HepG2 (cell line): ENCODE results near the gene NPAS2. TPM values are rescaled to one million over a fixed set of nuclear protein-coding genes. Genes with fewer than 3 reads are reported as not detected.

Source experiments
- AGO1 ChIP-seq: fragments of 200-400 bp; formaldehyde crosslinking; IDR thresholded peaks from 2 replicates; pipeline ENCODE4 v1.6.1; 2017; ENCODE audit warnings: mild to moderate bottlenecking, low read depth, low read length, moderate library complexity; ENCODE audit not compliant: poor library complexity, severe bottlenecking
- NR2F6 ChIP-seq, 2 experiments: IDR thresholded peaks; 2 replicates each; pipeline ENCODE4 v1.6.1; 2016; ENCODE audit warnings: antibody characterized with exemption in 1 of 2, mild to moderate bottlenecking in 1 of 2
- POLR2A ChIP-seq, 2 experiments: IDR thresholded peaks; 2 replicates each; pipeline ENCODE4 v1.6.1; 2011; ENCODE audit warnings: low read depth in 2 of 2, low read length in 2 of 2, mild to moderate bottlenecking in 1 of 2, moderate library complexity in 1 of 2; ENCODE audit not compliant: insufficient read depth in 1 of 2
- PRMT3 ChIP-seq: sonication (generic); formaldehyde crosslinking; IDR thresholded peaks from 2 replicates; pipeline ENCODE4 v1.8.1; 2022; ENCODE audit warnings: low read depth, mild to moderate bottlenecking, moderate library complexity, missing genetic modification reagents, borderline replicate concordance
- SRSF4 ChIP-seq: fragments of 200-400 bp; formaldehyde crosslinking; IDR thresholded peaks from one replicate; pipeline ENCODE4 v1.6.1; 2018; ENCODE audit warnings: mild to moderate bottlenecking, low read depth, low read length, moderate library complexity; ENCODE audit not compliant: poor library complexity, severe bottlenecking
- ZFP37 ChIP-seq: sonication (generic); formaldehyde crosslinking; IDR thresholded peaks from 2 replicates; pipeline ENCODE4 v1.4.0; 2020; ENCODE audit warnings: missing genetic modification reagents, borderline replicate concordance
- ZNF337 ChIP-seq: sonication (generic); formaldehyde crosslinking; IDR thresholded peaks from 2 replicates; pipeline ENCODE4 v1.5.1; 2020; ENCODE audit warnings: missing genetic modification reagents, low read depth, mild to moderate bottlenecking, borderline replicate concordance
- ZNF432 ChIP-seq: sonication (generic); formaldehyde crosslinking; IDR thresholded peaks from 2 replicates; pipeline ENCODE4 v1.5.0; 2020; ENCODE audit warnings: missing genetic modification reagents, mild to moderate bottlenecking, borderline replicate concordance
- ZNF674 ChIP-seq: sonication (generic); formaldehyde crosslinking; IDR thresholded peaks from 2 replicates; pipeline ENCODE4 v1.5.0; 2020; ENCODE audit warnings: low read depth, mild to moderate bottlenecking, missing genetic modification reagents
- ZSCAN22 ChIP-seq: sonication (generic); formaldehyde crosslinking; IDR thresholded peaks from 2 replicates; pipeline ENCODE4 v1.4.0; 2020; ENCODE audit warnings: mild to moderate bottlenecking, missing genetic modification reagents
- polyA plus RNA-seq, 8 experiments: library from polyadenylated mRNA; depleted of rRNA in 3 of 8; stranded (reverse) in 7 of 8; unstranded in 1 of 8; fragments of >200 nt; fragmentation: Illumina TruSeq in 4 of 8; extraction: Trizol in 4 of 8; gene quantifications; 2 replicates each; pipeline versions ENCODE4 v1.2.1 to v1.2.3, GENCODE V29; 2011 to 2016; ENCODE audit warnings: low read depth in 4 of 8, missing spikeins in 1 of 8, mixed read lengths in 1 of 8; ENCODE audit not compliant: insufficient read depth in 1 of 8
- total RNA-seq, 5 experiments: library from RNA; depleted of rRNA; stranded (reverse); fragments of >200 nt; fragmentation: Illumina TruSeq; extraction: Trizol; gene quantifications; 2 replicates each; pipeline ENCODE4 v1.2.3, GENCODE V29; 2016; ENCODE audit warnings: low read depth in 1 of 5
- TF ChIP-seq, protein P1 (sequence below): sonication (generic); formaldehyde crosslinking; IDR thresholded peaks from 2 replicates; pipeline ENCODE4 v1.8.1; 2023; ENCODE audit warnings: mild to moderate bottlenecking, moderate library complexity, missing genetic modification reagents
- TF ChIP-seq, protein P2 (sequence below): sonication (generic); formaldehyde crosslinking; IDR thresholded peaks from 2 replicates; pipeline ENCODE4 v1.5.0; 2020; ENCODE audit warnings: missing genetic modification reagents
- TF ChIP-seq, protein P3 (sequence below): sonication (generic); formaldehyde crosslinking; IDR thresholded peaks from 2 replicates; pipeline ENCODE4 v1.5.0; 2020; ENCODE audit warnings: missing genetic modification reagents
- TF ChIP-seq, protein P4 (sequence below): sonication (generic); formaldehyde crosslinking; IDR thresholded peaks from 2 replicates; pipeline ENCODE4 v1.5.0; 2020; ENCODE audit warnings: mild to moderate bottlenecking, missing genetic modification reagents
- TF ChIP-seq, protein P5 (sequence below): IDR thresholded peaks from 2 replicates; pipeline ENCODE4 v1.6.1; 2016; ENCODE audit warnings: mild to moderate bottlenecking
- TF ChIP-seq, protein P6 (sequence below): sonication (generic); formaldehyde crosslinking; IDR thresholded peaks from 2 replicates; pipeline ENCODE4 v1.5.0; 2020; ENCODE audit warnings: mild to moderate bottlenecking, low read depth, missing genetic modification reagents, borderline replicate concordance
- TF ChIP-seq, protein P7 (sequence below): IDR thresholded peaks from 2 replicates; pipeline ENCODE4 v1.6.1; 2016

The NPAS2 gene
- total and polyA plus RNA-seq, 2 of the 13 experiments (the other 11 are each of a cell fraction or from before 2014, with no cell fraction given) = 14.8 to 37.5 TPM

DNA sequence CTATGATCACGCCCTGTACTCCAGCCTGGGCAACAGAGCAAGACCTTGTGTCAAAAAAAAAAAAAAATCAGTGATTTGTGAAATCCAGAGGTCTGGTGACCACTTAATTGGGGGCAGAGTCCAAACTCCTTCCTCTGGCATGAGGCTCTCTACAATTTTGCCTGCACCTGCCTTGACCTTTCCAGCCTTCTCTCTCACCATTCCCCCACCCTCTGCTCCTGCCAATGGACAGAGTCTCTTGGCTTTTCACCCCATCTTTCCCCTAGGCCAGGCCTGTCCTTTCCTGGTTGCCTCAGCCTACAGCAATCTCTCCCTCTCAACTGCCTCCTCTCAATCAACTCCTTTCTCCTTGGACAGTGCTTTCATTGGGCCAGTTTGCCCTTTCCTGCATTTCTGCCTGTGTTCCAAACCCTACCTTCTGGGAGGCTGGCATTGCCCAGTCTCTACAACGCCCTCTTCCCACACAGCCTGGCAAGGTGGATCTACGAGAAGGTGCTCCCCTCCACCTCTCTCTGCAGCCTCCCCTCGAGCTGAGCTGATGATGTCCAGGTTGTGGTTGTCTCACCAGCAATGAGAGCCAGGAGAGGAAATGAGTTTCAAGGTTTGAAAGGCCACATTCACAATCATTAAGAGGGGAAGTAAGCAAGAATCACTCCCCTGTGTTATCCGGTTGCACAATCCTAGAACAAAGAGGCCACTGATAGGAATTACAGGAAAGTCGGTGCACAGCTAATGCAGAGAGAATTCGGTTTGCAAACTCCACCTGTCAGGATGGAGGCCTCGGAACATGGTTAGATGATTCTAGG, 39.5 kb upstream of the NPAS2 start (continued):
- TF ChIP-seq, protein P1, sequence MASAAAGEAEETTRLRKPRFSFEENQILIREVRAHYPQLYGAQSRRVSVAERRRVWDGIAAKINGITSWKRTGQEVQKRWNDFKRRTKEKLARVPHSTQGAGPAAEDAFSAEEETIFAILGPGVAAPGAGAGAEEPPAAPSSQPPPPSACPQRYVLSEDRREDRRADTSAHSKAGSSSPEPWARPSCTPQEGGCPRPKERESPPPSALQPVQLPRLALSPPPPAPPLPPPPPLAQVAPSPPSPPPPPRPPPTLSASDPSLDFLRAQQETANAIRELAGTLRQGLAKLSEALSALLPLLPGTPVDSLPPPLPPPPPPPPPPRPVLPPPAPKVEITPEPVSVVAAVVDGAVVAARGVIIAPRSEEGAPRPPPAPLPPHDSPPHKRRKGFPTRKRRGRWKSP (CRISPR knock-in tag) = peak; percentile 79; the same call in 1 of the 2 replicates
- TF ChIP-seq, protein P2, sequence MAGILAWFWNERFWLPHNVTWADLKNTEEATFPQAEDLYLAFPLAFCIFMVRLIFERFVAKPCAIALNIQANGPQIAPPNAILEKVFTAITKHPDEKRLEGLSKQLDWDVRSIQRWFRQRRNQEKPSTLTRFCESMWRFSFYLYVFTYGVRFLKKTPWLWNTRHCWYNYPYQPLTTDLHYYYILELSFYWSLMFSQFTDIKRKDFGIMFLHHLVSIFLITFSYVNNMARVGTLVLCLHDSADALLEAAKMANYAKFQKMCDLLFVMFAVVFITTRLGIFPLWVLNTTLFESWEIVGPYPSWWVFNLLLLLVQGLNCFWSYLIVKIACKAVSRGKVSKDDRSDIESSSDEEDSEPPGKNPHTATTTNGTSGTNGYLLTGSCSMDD (CRISPR knock-in tag) = no peak
- no peak; the same call in 1 of the 2 replicates for TF ChIP-seq ZNF337
- TF ChIP-seq, protein P3, sequence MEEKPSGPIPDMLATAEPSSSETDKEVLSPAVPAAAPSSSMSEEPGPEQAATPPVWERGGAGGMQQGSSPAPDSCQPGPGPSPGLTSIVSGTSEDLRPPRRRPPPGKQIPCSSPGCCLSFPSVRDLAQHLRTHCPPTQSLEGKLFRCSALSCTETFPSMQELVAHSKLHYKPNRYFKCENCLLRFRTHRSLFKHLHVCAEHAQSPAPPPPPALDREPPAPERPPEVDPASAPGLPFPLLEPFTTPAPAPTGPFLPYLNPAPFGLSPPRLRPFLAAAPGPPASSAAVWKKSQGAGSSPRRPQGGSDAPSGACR = peak; percentile 76
- TF ChIP-seq POLR2A (IDR thresholded peaks at IDR 0.05; ENCODE audit: insufficient read depth in 1 of 2, low read depth in 2 of 2, low read length in 2 of 2) = peak; percentile 64 to 85
- TF ChIP-seq, protein P4, sequence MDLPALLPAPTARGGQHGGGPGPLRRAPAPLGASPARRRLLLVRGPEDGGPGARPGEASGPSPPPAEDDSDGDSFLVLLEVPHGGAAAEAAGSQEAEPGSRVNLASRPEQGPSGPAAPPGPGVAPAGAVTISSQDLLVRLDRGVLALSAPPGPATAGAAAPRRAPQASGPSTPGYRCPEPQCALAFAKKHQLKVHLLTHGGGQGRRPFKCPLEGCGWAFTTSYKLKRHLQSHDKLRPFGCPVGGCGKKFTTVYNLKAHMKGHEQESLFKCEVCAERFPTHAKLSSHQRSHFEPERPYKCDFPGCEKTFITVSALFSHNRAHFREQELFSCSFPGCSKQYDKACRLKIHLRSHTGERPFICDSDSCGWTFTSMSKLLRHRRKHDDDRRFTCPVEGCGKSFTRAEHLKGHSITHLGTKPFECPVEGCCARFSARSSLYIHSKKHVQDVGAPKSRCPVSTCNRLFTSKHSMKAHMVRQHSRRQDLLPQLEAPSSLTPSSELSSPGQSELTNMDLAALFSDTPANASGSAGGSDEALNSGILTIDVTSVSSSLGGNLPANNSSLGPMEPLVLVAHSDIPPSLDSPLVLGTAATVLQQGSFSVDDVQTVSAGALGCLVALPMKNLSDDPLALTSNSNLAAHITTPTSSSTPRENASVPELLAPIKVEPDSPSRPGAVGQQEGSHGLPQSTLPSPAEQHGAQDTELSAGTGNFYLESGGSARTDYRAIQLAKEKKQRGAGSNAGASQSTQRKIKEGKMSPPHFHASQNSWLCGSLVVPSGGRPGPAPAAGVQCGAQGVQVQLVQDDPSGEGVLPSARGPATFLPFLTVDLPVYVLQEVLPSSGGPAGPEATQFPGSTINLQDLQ (CRISPR knock-in tag) = peak; percentile 75; the same call in 1 of the 2 replicates
- TF ChIP-seq ZNF432 (CRISPR knock-in tag) = no peak
- TF ChIP-seq PRMT3 (CRISPR knock-in tag) = 0 out of 2 replicates have a peak, but pooled peaks have one; percentile 18
- TF ChIP-seq, protein P5, sequence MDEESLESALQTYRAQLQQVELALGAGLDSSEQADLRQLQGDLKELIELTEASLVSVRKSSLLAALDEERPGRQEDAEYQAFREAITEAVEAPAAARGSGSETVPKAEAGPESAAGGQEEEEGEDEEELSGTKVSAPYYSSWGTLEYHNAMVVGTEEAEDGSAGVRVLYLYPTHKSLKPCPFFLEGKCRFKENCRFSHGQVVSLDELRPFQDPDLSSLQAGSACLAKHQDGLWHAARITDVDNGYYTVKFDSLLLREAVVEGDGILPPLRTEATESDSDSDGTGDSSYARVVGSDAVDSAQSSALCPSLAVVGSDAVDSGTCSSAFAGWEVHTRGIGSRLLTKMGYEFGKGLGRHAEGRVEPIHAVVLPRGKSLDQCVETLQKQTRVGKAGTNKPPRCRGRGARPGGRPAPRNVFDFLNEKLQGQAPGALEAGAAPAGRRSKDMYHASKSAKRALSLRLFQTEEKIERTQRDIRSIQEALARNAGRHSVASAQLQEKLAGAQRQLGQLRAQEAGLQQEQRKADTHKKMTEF (CRISPR knock-in tag) = peak; percentile 74
- TF ChIP-seq, protein P6, sequence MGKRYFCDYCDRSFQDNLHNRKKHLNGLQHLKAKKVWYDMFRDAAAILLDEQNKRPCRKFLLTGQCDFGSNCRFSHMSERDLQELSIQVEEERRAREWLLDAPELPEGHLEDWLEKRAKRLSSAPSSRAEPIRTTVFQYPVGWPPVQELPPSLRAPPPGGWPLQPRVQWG (CRISPR knock-in tag) = no peak
- TF ChIP-seq AGO1 = no peak
- peak; percentile 96 for TF ChIP-seq NR2F6 (IDR thresholded peaks at IDR 0.05)
- peak; percentile 95 for TF ChIP-seq NR2F6 (CRISPR knock-in tag; IDR thresholded peaks at IDR 0.05)
- TF ChIP-seq, protein P7, sequence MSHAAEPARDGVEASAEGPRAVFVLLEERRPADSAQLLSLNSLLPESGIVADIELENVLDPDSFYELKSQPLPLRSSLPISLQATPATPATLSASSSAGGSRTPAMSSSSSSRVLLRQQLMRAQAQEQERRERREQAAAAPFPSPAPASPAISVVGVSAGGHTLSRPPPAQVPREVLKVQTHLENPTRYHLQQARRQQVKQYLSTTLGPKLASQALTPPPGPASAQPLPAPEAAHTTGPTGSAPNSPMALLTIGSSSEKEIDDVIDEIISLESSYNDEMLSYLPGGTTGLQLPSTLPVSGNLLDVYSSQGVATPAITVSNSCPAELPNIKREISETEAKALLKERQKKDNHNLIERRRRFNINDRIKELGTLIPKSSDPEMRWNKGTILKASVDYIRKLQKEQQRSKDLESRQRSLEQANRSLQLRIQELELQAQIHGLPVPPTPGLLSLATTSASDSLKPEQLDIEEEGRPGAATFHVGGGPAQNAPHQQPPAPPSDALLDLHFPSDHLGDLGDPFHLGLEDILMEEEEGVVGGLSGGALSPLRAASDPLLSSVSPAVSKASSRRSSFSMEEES (CRISPR knock-in tag) = peak; percentile 100
- TF ChIP-seq ZNF674 (CRISPR knock-in tag) = 0 out of 2 replicates have a peak, but pooled peaks have one; percentile 55
- TF ChIP-seq ZSCAN22 (CRISPR knock-in tag) = no peak
- TF ChIP-seq ZFP37 (CRISPR knock-in tag) = no peak
- TF ChIP-seq SRSF4 = no peak
